Keratinocyte (primary cell): ENCODE data around the gene DESI1. TPM values are rescaled to one million over a fixed set of nuclear protein-coding genes. Genes with fewer than 3 reads are reported as not detected.

Experiments
- DNase-seq: peaks from one replicate; pipeline ENCODE4 v3.0.0-alpha.2; 2011; ENCODE audit warnings: low read depth, missing footprints, low spot score
- FAIRE-seq: peaks from 2 replicates; lab custom pipeline; 2011; peaks lifted over from hg19 to GRCh38; lab: Jason Lieb, UNC
- H2AFZ ChIP-seq: 2 replicates; pipeline ENCODE4 v1.6.0; 2012; ENCODE audit warnings: low read length, control low read depth, inconsistent platforms; ENCODE audit not compliant: control insufficient read depth
- H3K27ac ChIP-seq: 2 replicates; pipeline ENCODE4 v1.5.1; 2011; ENCODE audit warnings: low read length; ENCODE audit not compliant: control insufficient read depth, insufficient read depth
- H3K27me3 ChIP-seq: 3 replicates; pipeline ENCODE4 v1.6.0; 2011; ENCODE audit warnings: low read length; ENCODE audit not compliant: control insufficient read depth, insufficient read depth; ENCODE audit errors: extremely low read depth
- H3K36me3 ChIP-seq, 2 experiments: 2 replicates in 1 of 2; 3 replicates in 1 of 2; pipeline ENCODE4 v1.5.1; 2011; ENCODE audit warnings: low read length in 2 of 2, mild to moderate bottlenecking in 1 of 2; ENCODE audit not compliant: control insufficient read depth in 2 of 2, insufficient read depth in 2 of 2; ENCODE audit errors: extremely low read depth in 1 of 2
- H3K4me1 ChIP-seq: 3 replicates; pipeline ENCODE4 v1.5.1; 2011; ENCODE audit warnings: low read length; ENCODE audit not compliant: control insufficient read depth, insufficient read depth; ENCODE audit errors: extremely low read depth
- H3K4me2 ChIP-seq: 3 replicates; pipeline ENCODE4 v1.6.0; 2011; ENCODE audit warnings: low read depth, low read length; ENCODE audit not compliant: control insufficient read depth, insufficient read depth; ENCODE audit errors: extremely low read depth
- H3K4me3 ChIP-seq, 3 experiments: fragments of 200-600 bp in 1 of 3; sonication (generic) in 1 of 3; 2 replicates in 2 of 3; 3 replicates in 1 of 3; pipeline ENCODE4 v1.5.1; 2011 to 2016; ENCODE audit warnings: low read length in 3 of 3, mild to moderate bottlenecking in 3 of 3, control low read depth in 2 of 3, inconsistent platforms in 1 of 3, low read depth in 1 of 3, mixed read lengths in 1 of 3, mixed run types in 1 of 3, moderate library complexity in 1 of 3; ENCODE audit not compliant: control insufficient read depth in 2 of 3, insufficient read depth in 2 of 3; ENCODE audit errors: extremely low read depth in 1 of 3
- H3K79me2 ChIP-seq: 2 replicates; pipeline ENCODE4 v1.6.0; 2012; ENCODE audit warnings: low read length; ENCODE audit not compliant: control insufficient read depth, insufficient read depth
- H3K9ac ChIP-seq: 3 replicates; pipeline ENCODE4 v1.6.0; 2011; ENCODE audit warnings: low read length; ENCODE audit not compliant: control insufficient read depth, insufficient read depth; ENCODE audit errors: extremely low read depth
- H3K9me1 ChIP-seq: 3 replicates; pipeline ENCODE4 v1.6.0; 2011; ENCODE audit warnings: low read length; ENCODE audit not compliant: control insufficient read depth, insufficient read depth; ENCODE audit errors: extremely low read depth
- H3K9me3 ChIP-seq: 2 replicates; pipeline ENCODE4 v1.5.1; 2012; ENCODE audit warnings: low read depth, low read length; ENCODE audit not compliant: control insufficient read depth
- H4K20me1 ChIP-seq: 3 replicates; pipeline ENCODE4 v1.6.0; 2011; ENCODE audit warnings: low read length; ENCODE audit not compliant: control insufficient read depth, insufficient read depth; ENCODE audit errors: extremely low read depth
- EZH2 ChIP-seq: IDR thresholded peaks from one replicate; pipeline ENCODE4 v1.6.1; 2012; ENCODE audit warnings: inconsistent platforms, mild to moderate bottlenecking, low read length, moderate library complexity
- dilution Hi-C: fragments of 300-500 bp; cut with MboI; formaldehyde crosslinking; loops from one replicate; pipeline ENCODE4 v1.7.0; 2020; ENCODE audit warnings: low sequenced_read_pairs; ENCODE audit not compliant: extremely low pct_ligation_motif_present
- polyA plus RNA-seq, 5 experiments: library from polyadenylated mRNA; depleted of rRNA in 3 of 5; stranded (reverse) in 3 of 5; stranded (forward) in 1 of 5; unstranded in 1 of 5; fragments of >200 nt; gene quantifications; 1 replicate in 1 of 5; 2 replicates in 3 of 5; 3 replicates in 1 of 5; pipeline versions ENCODE4 v1.2.1 to v1.2.3, GENCODE V29; 2011 to 2012; ENCODE audit warnings: missing spikeins in 2 of 5, low read depth in 1 of 5, low replicate concordance in 1 of 5
- TF ChIP-seq, protein P1 (sequence below), 3 experiments: IDR thresholded peaks in 1 of 3; conservative IDR thresholded peaks in 1 of 3; optimal IDR thresholded peaks in 1 of 3; 2 replicates in 2 of 3; 3 replicates in 1 of 3; pipeline versions ENCODE3 to v1.5.1; 2011; ENCODE audit warnings: low read length in 3 of 3, mild to moderate bottlenecking in 3 of 3, moderate library complexity in 2 of 3, control low read depth in 1 of 3, inconsistent platforms in 1 of 3; ENCODE audit not compliant: insufficient read depth in 2 of 3; ENCODE audit errors: extremely low read depth in 1 of 3

Gene DESI1
- polyA plus RNA-seq, 1 donor (not counting 4 experiments of a cell fraction or from before 2014, with no cell fraction given) = 32.8 TPM

- Histone ChIP-seq H3K79me2 (peaks cover 22% of the 10 kb centered on the region), H2AFZ (no peak overlapping the region), H3K36me3 (peaks cover 35 to 37% of the 10 kb centered on the region in 2 experiments), H3K4me1 (no peaks in the 10 kb centered on the region), H3K4me2 (no peak overlapping the region), H3K4me3 (no peak overlapping the region), H3K27me3 (no peaks in the 10 kb centered on the region), H3K27ac (no peak overlapping the region), H3K9me1 (no peaks in the 10 kb centered on the region), H4K20me1 (peaks cover 2% of the 10 kb centered on the region), H3K9ac (no peak overlapping the region), H3K9me3 (no peaks in the 10 kb centered on the region)
- TF ChIP-seq EZH2 = no peak
- TF ChIP-seq, protein P1, sequence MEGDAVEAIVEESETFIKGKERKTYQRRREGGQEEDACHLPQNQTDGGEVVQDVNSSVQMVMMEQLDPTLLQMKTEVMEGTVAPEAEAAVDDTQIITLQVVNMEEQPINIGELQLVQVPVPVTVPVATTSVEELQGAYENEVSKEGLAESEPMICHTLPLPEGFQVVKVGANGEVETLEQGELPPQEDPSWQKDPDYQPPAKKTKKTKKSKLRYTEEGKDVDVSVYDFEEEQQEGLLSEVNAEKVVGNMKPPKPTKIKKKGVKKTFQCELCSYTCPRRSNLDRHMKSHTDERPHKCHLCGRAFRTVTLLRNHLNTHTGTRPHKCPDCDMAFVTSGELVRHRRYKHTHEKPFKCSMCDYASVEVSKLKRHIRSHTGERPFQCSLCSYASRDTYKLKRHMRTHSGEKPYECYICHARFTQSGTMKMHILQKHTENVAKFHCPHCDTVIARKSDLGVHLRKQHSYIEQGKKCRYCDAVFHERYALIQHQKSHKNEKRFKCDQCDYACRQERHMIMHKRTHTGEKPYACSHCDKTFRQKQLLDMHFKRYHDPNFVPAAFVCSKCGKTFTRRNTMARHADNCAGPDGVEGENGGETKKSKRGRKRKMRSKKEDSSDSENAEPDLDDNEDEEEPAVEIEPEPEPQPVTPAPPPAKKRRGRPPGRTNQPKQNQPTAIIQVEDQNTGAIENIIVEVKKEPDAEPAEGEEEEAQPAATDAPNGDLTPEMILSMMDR (optimal IDR thresholded peaks at IDR 0.05 in 1 of 3, IDR thresholded peaks at IDR 0.05 in 1 of 3, conservative IDR thresholded peaks at IDR 0.05 in 1 of 3; ENCODE audit: extremely low read depth in 1 of 3, insufficient read depth in 2 of 3, low read length in 3 of 3) = no peak
- no peak for FAIRE-seq
- no peak for DNase-seq
- dilution Hi-C loops = no loop called here
These were observed 27.6 kb upstream of the DESI1 start for GRCh38 chr22:41648432-41648831.

DNA sequence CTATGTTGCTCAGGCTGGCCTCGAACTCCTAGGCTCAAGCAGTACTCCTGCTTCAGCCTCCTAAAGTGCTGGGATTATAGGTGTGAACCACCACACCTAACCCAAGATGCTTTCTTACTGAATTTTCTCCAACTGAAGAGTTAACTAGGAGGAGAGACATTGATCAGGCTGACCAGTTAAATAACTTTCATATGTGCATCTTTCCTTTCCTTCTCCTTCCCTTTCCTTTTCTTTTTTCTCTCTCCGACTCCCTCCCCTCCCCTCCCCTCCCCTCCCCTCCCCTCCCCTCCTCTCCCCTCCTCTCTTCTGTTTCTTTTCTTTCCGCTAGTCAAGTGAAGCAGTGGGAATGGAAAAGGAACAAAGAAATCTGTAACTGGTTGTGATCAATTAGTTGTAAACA, 26.9 kb upstream of the DESI1 start:
- FAIRE-seq (no peak), DNase-seq (no peak)
- no peak overlapping the region for H3K4me2 ChIP-seq
- H3K79me2 ChIP-seq = peaks cover 24% of the 10 kb centered on the region
- H3K27me3 ChIP-seq = no peaks in the 10 kb centered on the region
- H3K27ac ChIP-seq = no peak overlapping the region
- no peak overlapping the region for H3K9ac ChIP-seq
- no peaks in the 10 kb centered on the region for H3K9me1 ChIP-seq
- TF ChIP-seq, protein P1 (optimal IDR thresholded peaks at IDR 0.05 in 1 of 3, IDR thresholded peaks at IDR 0.05 in 1 of 3, conservative IDR thresholded peaks at IDR 0.05 in 1 of 3; ENCODE audit: extremely low read depth in 1 of 3, insufficient read depth in 2 of 3, low read length in 3 of 3) = no peak
- TF ChIP-seq EZH2 = no peak
- H3K4me3 ChIP-seq = no peak overlapping the region
- H3K4me1 ChIP-seq = no peaks in the 10 kb centered on the region
- peaks cover 30 to 39% of the 10 kb centered on the region in 2 experiments for H3K36me3 ChIP-seq
- no peak overlapping the region for H2AFZ ChIP-seq
- no peaks in the 10 kb centered on the region for H3K9me3 ChIP-seq
- dilution Hi-C loops = no loop called here
- no peaks in the 10 kb centered on the region for H4K20me1 ChIP-seq
